Measurements from ENCODE around the gene HYPK.
"Not testable (repeated sequence)": the region's sequence is repeated elsewhere in the genome, so short reads cannot be mapped to it uniquely, and the experiment has no call there.

The HYPK gene

GRCh38 chr15:43824302-43825246, 24.2 kb downstream of the HYPK start, which contains the start of gene MFAP1:
TSS of gene MFAP1 (minus strand) at chr15:43824690. CDS start at chr15:43824569, 121 bp downstream.
- H3K27ac Mint-ChIP-seq: peak within 1 kb of the TSS; percentile 96
- peaks cover 72% of the 10 kb centered on the region for H3K4me1 Mint-ChIP-seq
- DNase-seq (peak; percentile 82 to 93), ATAC-seq (peak; percentile 91)
- peaks cover 0 to 3% of the 10 kb centered on the region in 2 donors for H3K9me3 Mint-ChIP-seq
- no peaks in the 10 kb centered on the region for H3K27me3 Mint-ChIP-seq
- peak within 1 kb of the TSS; percentile 89 to 93 for H3K4me3 Mint-ChIP-seq

DNA sequence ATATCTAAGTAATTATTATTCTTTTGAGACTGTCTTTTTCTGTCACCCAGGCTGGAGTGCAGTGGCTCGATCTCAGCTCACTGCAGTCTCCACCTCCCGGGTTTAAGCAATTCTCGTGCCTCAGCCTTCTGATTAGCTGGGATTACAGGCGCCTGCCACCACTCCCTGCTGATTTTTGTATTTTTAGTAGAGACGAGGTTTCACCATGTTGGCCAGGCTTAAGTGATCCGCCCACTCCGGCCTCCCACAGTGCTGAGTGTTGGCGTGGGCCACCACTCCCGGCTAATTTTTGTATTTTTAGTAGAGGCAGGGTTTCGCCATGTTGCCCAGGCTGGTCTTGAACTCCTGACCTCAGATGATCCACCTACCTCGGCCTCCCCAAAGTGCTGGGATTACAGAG, 24.9 kb downstream of the HYPK start:
- not testable (repeated sequence) for H3K9me3 Mint-ChIP-seq
- H3K27ac Mint-ChIP-seq: peak overlapping the region; percentile 13 to 67

DNA sequence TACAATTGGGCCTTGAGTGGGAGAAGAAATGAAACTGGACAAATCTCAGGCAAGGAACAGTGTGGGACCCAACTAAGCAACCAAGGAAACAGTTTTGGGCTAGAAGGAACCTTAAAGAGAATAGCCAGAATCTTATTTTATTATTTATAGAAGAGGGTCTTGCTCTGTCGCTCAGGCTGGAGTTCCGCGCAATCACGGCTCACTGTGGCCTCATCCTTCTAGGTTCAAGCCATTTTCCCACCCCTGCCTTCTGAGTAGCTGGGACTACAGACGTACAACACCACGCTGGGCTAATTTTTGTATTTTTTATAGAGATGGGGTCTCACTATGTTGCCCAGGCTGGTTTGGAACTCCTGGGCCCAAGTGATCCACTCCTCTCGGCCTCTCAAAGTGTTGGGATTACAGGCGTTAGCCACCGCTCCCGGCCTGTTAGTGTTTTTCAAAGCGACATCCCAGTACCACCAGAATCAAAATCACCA, 25.7 kb downstream of the HYPK start:
- DNase-seq: no peak
- Mint-ChIP-seq H3K9me3 (peaks cover 0 to 3% of the 10 kb centered on the region in 2 donors), H3K27me3 (no peaks in the 10 kb centered on the region), H3K4me1 (peaks cover 79% of the 10 kb centered on the region), H3K27ac (peak overlapping the region; percentile 95 to 96), H3K4me3 (peak overlapping the region; percentile 91 to 93)
- ATAC-seq: no peak

More for the DNA sequence above, 24.9 kb downstream of the HYPK start:
- Mint-ChIP-seq H3K4me1 (peaks cover 72% of the 10 kb centered on the region), H3K4me3 (peak overlapping the region; percentile 89 to 93)
- ATAC-seq, DNase-seq, H3K27me3 Mint-ChIP-seq: not testable (repeated sequence)

- DNase-seq (peak; percentile 73 to 85), ATAC-seq (peak; percentile 82)
- H3K4me1 Mint-ChIP-seq: peaks cover 79% of the 10 kb centered on the region
- H3K9me3 Mint-ChIP-seq: peaks cover 0 to 3% of the 10 kb centered on the region in 2 donors
- no peaks in the 10 kb centered on the region for H3K27me3 Mint-ChIP-seq
- peak within 1 kb of the TSS; percentile 91 to 93 for H3K4me3 Mint-ChIP-seq
- H3K27ac Mint-ChIP-seq: peak within 1 kb of the TSS; percentile 95 to 96
Observed at GRCh38 chr15:43826508-43827341, 26.3 kb downstream of the HYPK start, which contains the start of gene WDR76. TSS of gene WDR76 (plus strand) at chr15:43827002. CDS start at chr15:43827033, 31 bp downstream.

DNA sequence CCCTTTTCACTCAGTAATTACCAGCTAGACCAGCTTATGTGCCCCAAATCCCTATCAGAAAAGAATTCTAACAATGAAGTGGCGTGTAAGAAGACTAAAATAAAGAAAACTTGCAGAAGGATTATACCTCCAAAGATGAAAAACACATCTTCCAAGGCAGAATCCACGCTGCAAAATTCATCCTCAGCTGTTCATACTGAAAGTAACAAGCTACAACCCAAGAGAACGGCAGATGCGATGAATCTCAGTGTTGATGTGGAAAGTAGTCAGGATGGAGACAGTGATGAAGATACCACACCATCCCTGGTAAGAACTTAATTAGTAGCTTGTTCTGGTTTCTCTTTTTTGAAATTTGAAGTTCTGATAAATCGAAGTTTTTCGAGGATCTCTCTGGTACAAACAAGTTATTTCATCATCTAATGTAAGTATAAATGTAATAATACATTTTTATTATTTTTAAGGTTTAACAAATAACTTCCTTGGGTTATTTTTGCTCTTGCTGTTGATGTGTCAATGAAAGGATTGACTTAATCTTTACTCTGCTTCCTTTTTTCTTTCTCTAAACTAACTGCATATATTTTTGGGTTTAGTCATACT, 27.8 kb downstream of the HYPK start:
- peak in 1 of 2 donors; percentile 33 for DNase-seq
- peaks cover 0 to 3% of the 10 kb centered on the region in 2 donors for H3K9me3 Mint-ChIP-seq
- H3K27ac Mint-ChIP-seq: peak overlapping the region; percentile 95 to 96
- ATAC-seq: peak; percentile 44
- H3K4me3 Mint-ChIP-seq: peak overlapping the region; percentile 91 to 93
- peaks cover 76% of the 10 kb centered on the region for H3K4me1 Mint-ChIP-seq
- H3K27me3 Mint-ChIP-seq: no peaks in the 10 kb centered on the region

DNA sequence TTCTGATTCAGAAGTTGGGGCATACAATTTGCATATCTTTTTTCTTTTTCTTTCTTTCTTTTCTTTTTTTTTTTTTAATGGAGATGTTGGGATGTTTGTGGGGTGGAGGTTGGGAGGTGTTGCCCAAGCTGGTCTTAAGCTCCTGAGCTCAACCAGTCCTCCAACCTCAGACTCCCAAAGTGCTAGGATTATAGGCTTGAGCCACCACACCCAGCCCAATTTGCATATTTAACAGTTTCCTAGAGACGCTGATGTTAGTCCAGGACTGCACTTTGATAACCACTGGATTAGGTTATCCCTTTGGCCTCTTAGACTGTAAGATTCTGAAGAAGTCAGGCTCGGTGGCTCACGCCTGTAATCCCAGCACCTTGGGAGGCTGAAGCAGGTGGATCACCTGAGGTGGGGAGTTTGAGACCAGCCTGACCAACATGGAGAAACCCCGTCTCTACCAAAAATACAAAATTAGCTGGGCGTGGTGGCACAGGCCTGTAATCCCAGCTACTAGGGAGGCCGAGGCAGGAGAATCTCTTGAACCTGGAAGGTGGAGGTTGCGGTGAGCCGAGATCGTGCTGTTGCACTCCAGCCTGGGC, 29.6 kb downstream of the HYPK start:
- not testable (repeated sequence) for DNase-seq, H3K9me3 Mint-ChIP-seq, H3K27me3 Mint-ChIP-seq, ATAC-seq
- peak overlapping the region; percentile 35 to 79 for H3K27ac Mint-ChIP-seq
- H3K4me3 Mint-ChIP-seq: peak overlapping the region; percentile 91 to 93
- H3K4me1 Mint-ChIP-seq: peaks cover 68% of the 10 kb centered on the region

DNA sequence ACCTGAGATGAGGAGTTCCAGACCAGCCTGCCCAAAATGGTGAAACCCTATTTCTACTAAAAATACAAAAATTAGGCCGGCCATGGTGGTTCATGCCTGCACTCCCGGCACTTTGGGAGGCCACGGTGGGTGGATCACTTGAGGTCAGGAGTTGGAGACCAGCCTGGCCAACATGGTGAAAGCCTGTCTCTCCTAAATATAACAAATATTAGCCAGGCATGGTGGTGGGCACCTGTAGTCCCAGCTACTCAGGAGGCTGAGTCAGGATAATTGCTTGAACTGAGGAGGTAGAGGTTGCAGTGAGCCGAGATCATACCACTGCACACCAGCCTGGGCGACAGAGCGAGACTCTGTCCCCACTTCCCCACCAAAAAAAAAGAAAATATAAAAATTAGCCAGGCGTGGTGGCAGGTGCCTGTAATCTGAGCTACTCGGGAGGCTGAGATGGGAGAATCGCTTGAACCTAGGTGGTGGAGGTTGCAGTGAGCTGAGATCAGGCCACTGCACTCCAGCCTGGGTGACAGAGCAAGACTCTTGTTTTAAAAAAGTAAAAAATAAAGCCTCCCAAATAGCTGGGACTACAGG, 30.4 kb downstream of the HYPK start:
- not testable (repeated sequence) for H3K4me3 Mint-ChIP-seq, H3K27me3 Mint-ChIP-seq, ATAC-seq, H3K27ac Mint-ChIP-seq, DNase-seq, H3K9me3 Mint-ChIP-seq
- peaks cover 61% of the 10 kb centered on the region for H3K4me1 Mint-ChIP-seq

GRCh38 chr15:43831519-43832052, 31.2 kb downstream of the HYPK start:
- not testable (repeated sequence) for DNase-seq, H3K27ac Mint-ChIP-seq, ATAC-seq, H3K9me3 Mint-ChIP-seq, H3K27me3 Mint-ChIP-seq
- H3K4me3 Mint-ChIP-seq: peak overlapping the region; percentile 23 to 29
- H3K4me1 Mint-ChIP-seq: peaks cover 53% of the 10 kb centered on the region

DNA sequence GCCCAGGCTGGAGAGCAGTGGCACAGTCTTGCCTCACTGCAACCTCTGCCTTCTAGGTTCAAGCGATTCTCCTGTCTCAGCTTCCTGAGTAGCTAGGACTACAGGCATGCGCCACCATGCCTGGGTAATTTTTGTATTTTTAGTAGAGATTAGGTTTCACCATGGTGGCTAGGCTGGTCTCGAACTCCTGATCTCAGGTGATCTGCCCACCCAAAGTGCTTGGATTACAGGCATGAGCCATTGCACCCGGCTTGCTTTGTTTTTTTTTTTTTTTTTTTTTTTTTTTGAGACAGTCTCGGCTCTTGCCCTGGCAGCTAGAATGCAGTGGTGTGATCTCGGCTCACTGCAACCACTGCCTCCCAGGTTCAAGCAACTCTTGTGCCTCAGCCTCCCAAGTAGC, 32.1 kb downstream of the HYPK start:
- H3K9me3 Mint-ChIP-seq, ATAC-seq, H3K27me3 Mint-ChIP-seq, H3K4me3 Mint-ChIP-seq, DNase-seq, H3K27ac Mint-ChIP-seq: not testable (repeated sequence)
- peaks cover 52% of the 10 kb centered on the region for H3K4me1 Mint-ChIP-seq

DNA sequence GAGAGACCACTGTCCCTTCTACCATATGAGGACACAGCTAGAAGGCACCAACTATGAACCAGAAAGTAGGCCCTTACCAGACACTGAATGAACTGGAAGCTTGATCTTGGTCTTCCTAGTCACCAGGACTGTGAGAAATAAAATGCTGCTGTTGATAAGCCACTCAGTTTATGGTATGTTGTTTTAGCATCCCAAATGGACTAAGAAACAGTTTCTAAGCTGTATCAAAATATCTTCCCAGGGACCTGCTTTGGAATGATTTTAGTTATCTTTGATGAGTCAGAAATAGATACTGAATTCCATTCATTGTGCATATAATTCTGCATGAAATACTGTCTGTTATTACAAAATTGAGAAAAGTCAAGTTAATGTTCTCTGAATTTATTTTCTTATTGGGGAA, 45.0 kb downstream of the HYPK start:
- Mint-ChIP-seq H3K4me1 (no peaks in the 10 kb centered on the region), H3K27ac (no peak overlapping the region), H3K4me3 (no peak overlapping the region), H3K27me3 (no peaks in the 10 kb centered on the region), H3K9me3 (no peaks in the 10 kb centered on the region)
- DNase-seq: no peak
- no peak for ATAC-seq

DNA sequence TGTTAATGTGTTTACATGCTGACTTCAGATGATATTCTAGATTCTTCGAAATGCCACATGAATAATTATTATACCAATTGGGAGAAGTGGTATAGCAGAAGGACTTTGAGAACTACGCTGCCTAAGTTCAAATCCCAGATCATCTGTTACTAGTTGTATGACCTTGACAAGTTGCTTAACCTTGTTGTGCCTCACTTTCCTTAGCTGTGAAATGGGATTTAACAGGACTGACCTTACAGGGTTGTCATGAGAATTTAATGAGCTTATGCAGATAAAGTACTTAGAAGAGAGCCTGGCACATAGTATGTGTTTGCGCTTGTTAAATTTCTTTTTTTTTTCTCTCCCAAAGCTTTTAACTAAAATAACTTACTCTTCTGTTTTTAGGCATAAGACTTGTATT, 50.9 kb downstream of the HYPK start:
- no peak for ATAC-seq

GRCh38 chr15:43852607-43853006, 52.2 kb downstream of the HYPK start:
- no peaks in the 10 kb centered on the region for H3K27me3 Mint-ChIP-seq
- H3K4me3 Mint-ChIP-seq: no peak overlapping the region
- no peak for DNase-seq
- H3K27ac Mint-ChIP-seq: no peak overlapping the region
- no peaks in the 10 kb centered on the region for H3K9me3 Mint-ChIP-seq
- no peak for ATAC-seq
- H3K4me1 Mint-ChIP-seq: no peaks in the 10 kb centered on the region

More for the DNA sequence above, 50.9 kb downstream of the HYPK start:
- Mint-ChIP-seq H3K27me3 (no peaks in the 10 kb centered on the region), H3K4me1 (no peaks in the 10 kb centered on the region), H3K4me3 (no peak overlapping the region), H3K9me3 (no peaks in the 10 kb centered on the region), H3K27ac (no peak overlapping the region)
- no peak for DNase-seq

Measured in stimulated activated naive CD8-positive, alpha-beta T cell treated with anti-CD3 and anti-CD28 coated beads, Interleukin-15, amount 100 ng/mL, for 72 hours (primary cell).